ENCODE measurements around the gene ACACA. TPM values are rescaled to one million over a fixed set of nuclear protein-coding genes. Genes with fewer than 3 reads are reported as not detected.

The ACACA gene
- total RNA-seq, 2 experiments from 2014 or later, result 58.2 to 64.4 TPM

DNA sequence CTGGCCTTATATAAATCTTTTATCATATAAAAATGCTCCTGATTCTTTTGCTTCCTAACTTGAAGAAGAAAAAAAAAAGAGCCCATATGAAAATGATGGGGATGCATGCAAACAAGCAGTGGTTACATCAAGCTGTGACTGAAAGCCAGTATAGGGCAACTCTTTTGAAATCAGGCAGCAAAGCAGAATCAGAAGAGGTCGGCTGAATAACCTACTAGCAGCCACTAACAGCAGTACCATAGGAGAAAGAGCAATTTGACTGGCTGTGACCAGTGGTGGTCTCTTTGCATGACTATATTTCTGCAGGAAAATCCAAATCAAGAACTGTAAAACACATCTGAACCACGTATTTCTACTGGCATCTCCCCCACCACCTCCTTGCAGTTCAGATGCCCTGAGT, 192.7 kb downstream of the ACACA start:
- no peak overlapping the region for H3K27ac Mint-ChIP-seq

DNA sequence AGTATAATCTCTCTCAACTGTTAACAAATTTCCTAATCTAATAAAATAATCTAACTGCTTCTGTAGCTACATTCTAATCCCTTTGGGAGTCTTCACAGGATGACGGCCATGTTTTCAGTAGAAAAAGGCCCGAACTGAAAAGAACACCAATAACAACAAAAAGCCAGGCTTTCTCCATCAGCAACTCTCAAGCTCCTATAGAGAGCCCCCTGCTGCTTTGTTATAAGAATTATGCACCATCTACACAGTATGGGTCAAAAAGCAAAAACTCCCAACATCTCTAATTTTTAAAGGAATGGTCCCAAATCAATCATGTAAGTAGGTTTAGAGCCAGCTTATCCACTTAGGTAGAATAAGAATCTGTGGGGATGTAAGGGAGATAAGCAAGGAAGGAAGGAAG, 194.5 kb downstream of the ACACA start:
- no peaks in the 10 kb centered on the region for H3K27me3 Mint-ChIP-seq
- CTCF ChIA-PET, result no interaction called here
- POLR2A ChIA-PET, result interaction anchor here (0.5 kb wide), 1 partner anchor 149 kb away, joined by 4 read pairs; no protein-coding TSS in a partner anchor

More for the DNA sequence above, 192.7 kb downstream of the ACACA start:
- CTCF ChIA-PET, result interaction anchor here (1.0 kb wide), 1 partner anchor 26 kb away, joined by 3 read pairs; no protein-coding TSS in a partner anchor
- peaks cover 19% of the 10 kb centered on the region for H3K36me3 Mint-ChIP-seq
- H3K9me3 Mint-ChIP-seq, result no peaks in the 10 kb centered on the region
- DNase-seq, result no peak
- H3K4me3 Mint-ChIP-seq, result no peak overlapping the region
- no peaks in the 10 kb centered on the region for H3K4me1 Mint-ChIP-seq (ENCODE audit: low read depth)
- intact Hi-C loops (cut with micrococcal nuclease), result no loop called here
- POLR2A ChIA-PET, result no interaction called here
- no peaks in the 10 kb centered on the region for H3K27me3 Mint-ChIP-seq

DNA sequence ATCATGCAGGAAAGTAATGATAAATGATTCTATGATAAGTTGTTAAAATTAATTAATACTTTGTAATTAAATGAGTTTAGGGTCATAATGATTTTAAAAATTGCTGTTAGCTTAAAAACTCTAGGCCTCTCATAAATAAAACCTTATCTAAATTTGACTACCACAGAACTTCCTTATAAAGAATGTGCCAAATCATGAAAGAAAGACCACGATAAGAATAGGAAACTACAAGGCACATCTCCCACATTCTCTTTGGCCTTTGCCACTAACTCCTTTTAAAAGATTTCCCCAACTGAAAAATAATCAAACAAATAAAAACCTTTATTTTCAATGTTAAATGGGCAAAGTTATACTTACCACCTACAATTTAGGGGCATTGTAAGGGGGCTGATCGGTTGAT, 195.5 kb downstream of the ACACA start:
- ChIA-PET POLR2A (no interaction called here), CTCF (interaction anchor here (0.7 kb wide), 1 partner anchor 163 kb away, joined by 6 read pairs; no protein-coding TSS in a partner anchor)
- no peaks in the 10 kb centered on the region for H3K4me1 Mint-ChIP-seq (ENCODE audit: low read depth)
- no peak overlapping the region for H3K4me3 Mint-ChIP-seq
- H3K9me3 Mint-ChIP-seq, result no peaks in the 10 kb centered on the region
- DNase-seq, result no peak
- H3K27ac Mint-ChIP-seq, result no peak overlapping the region
- peaks cover 24% of the 10 kb centered on the region for H3K36me3 Mint-ChIP-seq
- intact Hi-C loops (cut with micrococcal nuclease), result no loop called here
- no peaks in the 10 kb centered on the region for H3K27me3 Mint-ChIP-seq

More for the DNA sequence above, 194.5 kb downstream of the ACACA start:
- H3K9me3 Mint-ChIP-seq, result no peaks in the 10 kb centered on the region
- H3K36me3 Mint-ChIP-seq, result peaks cover 20% of the 10 kb centered on the region
- no peak for DNase-seq
- H3K27ac Mint-ChIP-seq, result no peak overlapping the region
- H3K4me1 Mint-ChIP-seq (ENCODE audit: low read depth), result no peaks in the 10 kb centered on the region
- intact Hi-C loops (cut with micrococcal nuclease), result no loop called here
- H3K4me3 Mint-ChIP-seq, result no peak overlapping the region

DNA sequence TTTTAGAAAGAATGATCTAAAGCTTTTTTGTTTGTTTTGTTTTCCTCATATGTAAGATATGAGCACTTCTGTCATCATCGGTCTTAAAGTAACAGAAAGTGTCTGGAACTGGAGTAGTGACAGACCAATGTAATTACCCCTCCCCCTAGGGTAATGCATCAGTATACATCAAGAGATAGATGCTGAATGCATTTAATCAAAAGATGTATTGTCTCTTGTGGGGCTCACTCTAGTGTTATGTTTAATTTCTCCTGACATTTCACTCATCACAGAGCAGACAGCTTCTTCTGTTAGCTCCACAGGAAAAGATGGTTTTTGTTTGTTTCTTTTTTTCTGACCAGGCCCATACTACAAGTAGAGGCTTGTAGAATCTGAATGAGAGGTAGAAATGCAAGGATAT, 199.5 kb downstream of the ACACA start:
- no peak overlapping the region for H3K27ac Mint-ChIP-seq
- POLR2A ChIA-PET, result no interaction called here
- H3K4me3 Mint-ChIP-seq, result no peak overlapping the region
- DNase-seq, result no peak
- intact Hi-C loops (cut with micrococcal nuclease), result no loop called here
- peaks cover 33% of the 10 kb centered on the region for H3K36me3 Mint-ChIP-seq
- no peaks in the 10 kb centered on the region for H3K27me3 Mint-ChIP-seq
- H3K9me3 Mint-ChIP-seq, result no peaks in the 10 kb centered on the region
- H3K4me1 Mint-ChIP-seq (ENCODE audit: low read depth), result no peaks in the 10 kb centered on the region
- CTCF ChIA-PET, result interaction anchor here (0.9 kb wide), 1 partner anchor 1300 kb away, joined by 3 read pairs; no protein-coding TSS in a partner anchor

DNA sequence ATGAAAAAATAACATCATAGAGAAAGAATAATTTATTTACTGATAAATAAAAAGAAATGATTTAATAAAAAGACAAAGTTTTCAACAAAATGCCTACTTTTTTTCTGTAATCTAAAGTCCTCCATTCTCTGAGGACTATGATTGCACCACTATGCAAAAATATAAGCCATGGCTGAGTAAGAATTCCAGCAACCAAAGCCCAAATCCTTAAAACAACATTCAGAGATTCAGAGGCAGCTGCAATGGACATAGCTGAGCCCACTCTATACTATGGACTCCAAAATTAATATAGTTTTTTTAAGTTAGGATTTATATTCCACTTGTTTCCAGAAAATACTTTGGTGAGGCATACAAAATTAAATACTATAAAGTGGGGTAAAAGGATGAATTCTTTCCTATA, 200.3 kb downstream of the ACACA start:
- H3K4me1 Mint-ChIP-seq (ENCODE audit: low read depth), result no peaks in the 10 kb centered on the region
- DNase-seq, result no peak
- ChIA-PET CTCF (interaction anchor here (0.9 kb wide), 1 partner anchor 1299 kb away, joined by 3 read pairs; no protein-coding TSS in a partner anchor), POLR2A (no interaction called here)
- no peak overlapping the region for H3K4me3 Mint-ChIP-seq
- H3K9me3 Mint-ChIP-seq, result no peaks in the 10 kb centered on the region
- H3K27me3 Mint-ChIP-seq, result no peaks in the 10 kb centered on the region
- no peak overlapping the region for H3K27ac Mint-ChIP-seq
- peaks cover 33% of the 10 kb centered on the region for H3K36me3 Mint-ChIP-seq
- intact Hi-C loops (cut with micrococcal nuclease), result no loop called here

DNA sequence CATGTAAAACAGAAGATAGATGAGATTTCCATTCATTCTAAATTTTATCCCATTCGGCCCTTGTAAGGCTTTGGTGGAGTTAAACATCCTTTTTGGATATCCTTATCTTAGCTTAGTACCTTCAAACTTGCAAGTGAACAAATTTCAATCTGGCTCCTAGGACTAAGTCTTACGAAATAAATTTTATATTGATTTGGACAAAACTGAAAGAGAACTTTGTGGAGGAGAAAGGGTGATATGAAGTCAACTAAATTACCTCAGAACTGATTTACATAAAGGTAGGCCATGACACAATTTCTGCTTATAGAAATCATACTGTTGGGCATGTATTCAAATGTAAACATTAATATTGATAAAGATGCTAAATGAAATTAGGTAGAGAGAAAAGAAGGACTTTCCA, 206.1 kb downstream of the ACACA start:
- H3K9me3 Mint-ChIP-seq, result no peaks in the 10 kb centered on the region
- peaks cover 28% of the 10 kb centered on the region for H3K36me3 Mint-ChIP-seq
- intact Hi-C loops (cut with micrococcal nuclease), result no loop called here
- no peak overlapping the region for H3K27ac Mint-ChIP-seq
- ChIA-PET CTCF (no interaction called here), POLR2A (no interaction called here)
- no peaks in the 10 kb centered on the region for H3K27me3 Mint-ChIP-seq
- H3K4me1 Mint-ChIP-seq (ENCODE audit: low read depth), result peaks cover 2% of the 10 kb centered on the region
- DNase-seq, result no peak
- H3K4me3 Mint-ChIP-seq, result no peak overlapping the region

DNA sequence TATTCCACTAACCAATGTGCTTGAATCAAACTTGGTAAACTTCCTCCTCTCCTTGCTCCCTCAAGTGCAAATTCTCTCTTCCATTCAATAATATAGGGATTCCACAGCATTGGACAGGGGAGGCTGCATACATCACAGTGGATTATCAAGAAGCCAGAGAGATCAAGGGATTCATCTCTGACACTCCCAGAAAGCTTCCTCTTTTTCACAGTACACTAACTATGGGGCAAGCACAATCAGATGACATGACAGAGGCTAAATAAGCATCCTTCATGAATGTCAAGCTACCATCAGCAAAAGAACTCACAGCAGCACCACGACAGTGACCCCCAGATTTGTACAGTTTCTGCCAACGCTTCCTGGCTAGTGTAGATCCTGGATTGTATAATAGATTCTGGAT, 209.3 kb downstream of the ACACA start:
- H3K4me3 Mint-ChIP-seq, result no peak overlapping the region
- no peaks in the 10 kb centered on the region for H3K27me3 Mint-ChIP-seq
- H3K27ac Mint-ChIP-seq, result no peak overlapping the region
- no peaks in the 10 kb centered on the region for H3K9me3 Mint-ChIP-seq
- no peak for DNase-seq
- ChIA-PET CTCF (interaction anchor here (0.9 to 1.0 kb wide), 2 partner anchors 9 to 176 kb away, joined by 3 read pairs; no protein-coding TSS in a partner anchor), POLR2A (no interaction called here)
- intact Hi-C loops (cut with micrococcal nuclease), result no loop called here
- peaks cover 19% of the 10 kb centered on the region for H3K36me3 Mint-ChIP-seq
- H3K4me1 Mint-ChIP-seq (ENCODE audit: low read depth), result peaks cover 4% of the 10 kb centered on the region

DNA sequence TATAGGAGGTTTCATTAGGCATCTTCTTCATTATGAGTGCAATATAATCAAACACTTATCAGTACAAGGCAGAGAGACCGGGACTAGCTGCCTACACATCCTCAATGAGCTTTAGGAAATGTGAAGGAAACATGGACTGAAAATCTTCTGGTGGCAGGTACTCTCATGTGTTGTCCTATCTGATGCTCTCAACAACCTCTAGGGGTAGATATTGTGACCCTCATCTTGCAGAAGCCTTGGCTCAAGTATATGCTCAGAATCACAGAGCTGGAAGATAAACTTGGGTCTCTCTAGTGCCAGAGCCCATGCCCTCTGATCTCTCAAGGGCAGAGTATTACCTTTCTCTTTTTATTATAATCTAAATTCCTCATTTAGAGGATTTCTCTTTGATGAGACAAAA, 212.4 kb downstream of the ACACA start:
- CTCF ChIA-PET, result interaction anchor here (1.3 kb wide), 1 partner anchor 179 kb away, joined by 3 read pairs; no protein-coding TSS in a partner anchor
- no peaks in the 10 kb centered on the region for H3K27me3 Mint-ChIP-seq
- no peaks in the 10 kb centered on the region for H3K9me3 Mint-ChIP-seq
- no peak for DNase-seq
- H3K27ac Mint-ChIP-seq, result no peak overlapping the region
- no peak overlapping the region for H3K4me3 Mint-ChIP-seq
- H3K4me1 Mint-ChIP-seq (ENCODE audit: low read depth), result peaks cover 4% of the 10 kb centered on the region
- H3K36me3 Mint-ChIP-seq, result peaks cover 30% of the 10 kb centered on the region
- intact Hi-C loops (cut with micrococcal nuclease), result no loop called here
- POLR2A ChIA-PET, result no interaction called here

DNA sequence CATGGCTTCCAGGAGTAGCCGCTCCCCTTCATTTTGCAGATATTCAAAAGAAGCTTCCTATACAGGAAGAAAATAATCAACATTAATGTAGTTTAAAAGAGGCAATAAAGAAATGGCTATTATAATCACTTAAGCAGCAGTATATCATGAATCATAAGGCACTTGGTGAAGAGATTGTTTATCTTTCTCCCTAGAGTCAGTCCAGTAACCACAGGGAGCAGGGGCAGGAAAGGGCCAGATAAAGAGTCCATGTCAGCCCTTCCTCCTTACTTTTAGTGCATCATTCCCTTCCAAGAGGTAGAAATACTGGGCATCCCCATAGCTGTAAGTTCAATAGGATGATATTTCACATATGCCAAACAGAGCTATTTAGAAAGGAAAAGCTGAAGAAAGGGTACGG, 215.4 kb downstream of the ACACA start:
- no peak overlapping the region for H3K27ac Mint-ChIP-seq
- no peaks in the 10 kb centered on the region for H3K9me3 Mint-ChIP-seq
- no peak overlapping the region for H3K4me3 Mint-ChIP-seq
- DNase-seq, result no peak
- H3K36me3 Mint-ChIP-seq, result peaks cover 48% of the 10 kb centered on the region
- POLR2A ChIA-PET, result no interaction called here
- CTCF ChIA-PET, result interaction anchor here (0.8 kb wide), 1 partner anchor 95 kb away, joined by 4 read pairs; no protein-coding TSS in a partner anchor
- intact Hi-C loops (cut with micrococcal nuclease), result no loop called here
- no peaks in the 10 kb centered on the region for H3K27me3 Mint-ChIP-seq
- H3K4me1 Mint-ChIP-seq (ENCODE audit: low read depth), result peaks cover 4% of the 10 kb centered on the region

DNA sequence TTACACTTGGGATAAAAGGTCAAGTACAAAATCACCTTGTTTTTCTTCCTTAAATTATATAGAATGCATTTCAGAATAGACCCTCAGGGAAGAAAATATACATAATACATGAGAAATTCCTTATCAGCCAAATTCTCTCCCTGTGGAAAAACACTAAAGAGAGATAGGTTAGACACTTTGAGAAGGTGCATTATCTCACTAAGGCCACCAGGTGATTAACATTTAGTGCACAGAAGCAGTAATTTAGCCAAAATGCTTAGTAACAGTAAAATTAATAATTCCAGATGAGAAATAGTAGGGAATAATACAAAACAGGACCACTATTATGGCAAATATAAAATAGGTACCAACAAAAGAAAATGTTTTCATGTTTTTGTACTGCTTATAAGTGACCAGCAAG, 216.1 kb downstream of the ACACA start:
- DNase-seq, result no peak
- ChIA-PET POLR2A (no interaction called here), CTCF (interaction anchor here (0.8 kb wide), 1 partner anchor 96 kb away, joined by 4 read pairs; no protein-coding TSS in a partner anchor)
- no peak overlapping the region for H3K4me3 Mint-ChIP-seq
- intact Hi-C loops (cut with micrococcal nuclease), result no loop called here
- no peaks in the 10 kb centered on the region for H3K9me3 Mint-ChIP-seq
- H3K27me3 Mint-ChIP-seq, result no peaks in the 10 kb centered on the region
- peaks cover 50% of the 10 kb centered on the region for H3K36me3 Mint-ChIP-seq
- H3K27ac Mint-ChIP-seq, result no peak overlapping the region
- H3K4me1 Mint-ChIP-seq (ENCODE audit: low read depth), result peaks cover 1% of the 10 kb centered on the region

DNA sequence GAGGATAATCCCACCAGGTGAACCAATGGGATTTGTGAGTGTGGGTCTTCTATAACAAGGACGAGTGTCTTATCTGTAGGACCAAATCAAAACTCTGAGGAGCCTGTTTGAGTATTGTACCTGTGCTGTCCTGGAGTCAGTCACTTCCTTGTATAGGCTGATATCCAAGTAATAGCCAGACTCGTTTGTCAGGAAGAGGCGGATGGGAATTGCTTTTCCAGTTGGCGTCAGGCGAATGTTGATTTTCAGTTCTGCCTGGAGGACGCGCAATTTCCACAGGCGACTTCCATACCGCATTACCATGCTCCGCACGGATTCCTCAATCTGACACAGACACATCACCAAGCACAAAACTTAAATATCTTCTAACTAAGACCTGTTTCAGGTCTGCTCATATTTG, 218.5 kb downstream of the ACACA start:
- ChIA-PET POLR2A (no interaction called here), CTCF (interaction anchor here (0.9 to 1.1 kb wide), 2 partner anchors 9 to 52 kb away, joined by 3 read pairs; no protein-coding TSS in a partner anchor)
- Mint-ChIP-seq H3K4me1 (ENCODE audit: low read depth) (no peaks in the 10 kb centered on the region), H3K9me3 (no peaks in the 10 kb centered on the region), H3K27ac (no peak overlapping the region), H3K4me3 (no peak overlapping the region), H3K36me3 (peaks cover 48% of the 10 kb centered on the region), H3K27me3 (no peaks in the 10 kb centered on the region)
- DNase-seq, result no peak
- intact Hi-C loops (cut with micrococcal nuclease), result no loop called here

DNA sequence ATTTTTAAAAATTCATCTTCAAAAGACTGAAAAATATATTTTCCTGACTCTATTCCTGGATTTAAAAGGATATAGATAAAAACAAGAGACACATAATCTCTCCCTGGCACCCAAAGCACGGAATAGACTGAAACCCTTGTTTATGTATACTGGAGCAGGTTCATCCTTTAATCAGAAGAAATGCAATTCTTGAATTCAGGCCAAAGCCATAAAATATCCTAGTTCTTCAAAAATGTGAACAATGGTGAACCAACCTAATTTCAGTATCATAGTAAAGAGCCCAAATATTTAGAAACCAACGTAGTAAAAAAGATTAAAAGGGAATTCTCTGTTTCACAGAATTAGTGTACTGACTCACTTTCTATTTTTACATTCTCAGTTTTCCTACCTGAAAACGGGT, 219.4 kb downstream of the ACACA start:
- no peak overlapping the region for H3K27ac Mint-ChIP-seq
- no peak for DNase-seq
- H3K4me3 Mint-ChIP-seq, result no peak overlapping the region
- intact Hi-C loops (cut with micrococcal nuclease), result no loop called here
- CTCF ChIA-PET, result no interaction called here
- H3K4me1 Mint-ChIP-seq (ENCODE audit: low read depth), result no peaks in the 10 kb centered on the region
- POLR2A ChIA-PET, result no interaction called here
- H3K36me3 Mint-ChIP-seq, result peaks cover 44% of the 10 kb centered on the region
- H3K9me3 Mint-ChIP-seq, result no peaks in the 10 kb centered on the region
- no peaks in the 10 kb centered on the region for H3K27me3 Mint-ChIP-seq

DNA sequence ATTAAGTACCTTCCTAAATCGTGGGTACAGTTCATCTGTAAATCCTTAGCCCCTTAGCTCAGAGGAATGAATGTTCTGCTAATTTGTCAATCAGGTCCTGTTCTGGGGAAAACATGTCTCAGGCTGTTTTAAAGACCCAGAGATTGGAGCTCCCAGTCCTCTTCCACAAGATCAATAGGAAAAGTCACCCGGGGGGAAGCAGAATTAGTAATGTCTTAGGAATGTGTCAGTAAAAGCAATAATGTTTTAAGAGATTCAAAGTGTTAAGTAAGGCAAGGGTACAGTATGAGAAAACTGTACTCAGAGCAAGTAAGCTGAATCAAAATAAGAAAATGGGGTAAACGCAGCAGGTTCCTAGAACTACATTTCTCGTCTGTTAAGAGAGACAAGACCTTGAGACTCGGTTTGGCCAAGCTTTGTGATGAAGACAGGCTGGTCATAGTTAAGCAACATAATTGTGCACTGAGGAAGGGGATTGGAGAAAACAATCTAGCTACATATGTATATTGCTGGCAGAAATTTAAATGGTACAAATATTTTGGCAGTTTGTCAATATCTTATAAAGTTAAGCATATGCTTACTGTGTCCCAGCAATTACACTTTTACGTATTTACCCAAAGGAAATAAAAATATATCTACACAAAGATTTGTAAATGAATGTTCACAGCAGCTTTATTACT, 223.7 kb downstream of the ACACA start:
- intact Hi-C loops (cut with micrococcal nuclease), result no loop called here
- Mint-ChIP-seq H3K27ac (no peak overlapping the region), H3K36me3 (peaks cover 41% of the 10 kb centered on the region), H3K4me3 (no peak overlapping the region), H3K9me3 (no peaks in the 10 kb centered on the region), H3K27me3 (no peaks in the 10 kb centered on the region), H3K4me1 (ENCODE audit: low read depth) (no peaks in the 10 kb centered on the region)
- no peak for DNase-seq
- ChIA-PET POLR2A (interaction anchor here (0.5 kb wide), 1 partner anchor 545 kb away, joined by 3 read pairs; no protein-coding TSS in a partner anchor), CTCF (no interaction called here)
